MCF 10A (cell line): ENCODE measurements around the gene LMAN2. TPM values are rescaled to one million over a fixed set of nuclear protein-coding genes. Genes with fewer than 3 reads are reported as not detected.

ENCODE experiments used
- BruUV-seq: library from RNA; stranded (reverse); fragments of 400-500 nt; replicated peaks from 2 replicates; lab custom pipeline; 2021; lab: Mats Ljungman, UMichigan
- CTCF ChIA-PET: fragments of 300-600 bp; sonication (Branson Sonifier 250); formaldehyde crosslinking; extraction: SDS; loops from one replicate; lab custom pipeline; 2021; ENCODE audit warnings: antibody characterized with exemption, inconsistent platforms; lab: Yijun Ruan, JAX
- POLR2A ChIA-PET: fragments of 300-600, 350-650 bp; sonication (Branson Sonifier 250); formaldehyde crosslinking; extraction: SDS; loops from one replicate; lab custom pipeline; 2020; ENCODE audit warnings: antibody characterized with exemption, inconsistent platforms; lab: Yijun Ruan, JAX
- DNase-seq: peaks from one replicate; pipeline ENCODE4 v3.0.0-alpha.2; 2018; ENCODE audit not compliant: unreplicated experiment
- H3K27ac Mint-ChIP-seq: one replicate; pipeline ENCODE4 v1.8.0; 2022; ENCODE audit warnings: mild to moderate bottlenecking, low read depth, mixed read lengths; ENCODE audit not compliant: unreplicated experiment
- H3K27me3 Mint-ChIP-seq: one replicate; pipeline ENCODE4 v1.8.0; 2022; ENCODE audit warnings: mixed read lengths; ENCODE audit not compliant: insufficient read depth, unreplicated experiment
- H3K36me3 Mint-ChIP-seq: one replicate; pipeline ENCODE4 v1.8.0; 2022; ENCODE audit warnings: mild to moderate bottlenecking, moderate library complexity, mixed read lengths; ENCODE audit not compliant: insufficient read depth, unreplicated experiment
- H3K4me1 Mint-ChIP-seq: one replicate; pipeline ENCODE4 v1.8.0; 2022; ENCODE audit warnings: mixed read lengths; ENCODE audit not compliant: insufficient read depth, unreplicated experiment
- H3K4me3 Mint-ChIP-seq: one replicate; pipeline ENCODE4 v1.8.0; 2022; ENCODE audit warnings: mild to moderate bottlenecking, moderate library complexity, mixed read lengths; ENCODE audit not compliant: unreplicated experiment
- H3K9me3 Mint-ChIP-seq: one replicate; pipeline ENCODE4 v1.8.0; 2022; ENCODE audit warnings: mixed read lengths; ENCODE audit not compliant: unreplicated experiment
- intact Hi-C: fragments of 100-400 bp; cut with micrococcal nuclease; formaldehyde crosslinking; loops from 2 replicates; pipeline ENCODE4 v1.14.1; 2022
- total RNA-seq: library from RNA; stranded (reverse); gene quantifications from 2 replicates; pipeline ENCODE4 v1.2.3, GENCODE V29; 2022
- TF ChIP-seq, protein P1 (sequence below): fragments of 200-600 bp; IDR thresholded peaks from one replicate; pipeline ENCODE4 v1.8.0; 2022; ENCODE audit warnings: antibody characterized with exemption, mild to moderate bottlenecking; ENCODE audit not compliant: unreplicated experiment

The LMAN2 gene
- total RNA-seq, 1 experiment from 2014 or later, result 221 TPM

DNA sequence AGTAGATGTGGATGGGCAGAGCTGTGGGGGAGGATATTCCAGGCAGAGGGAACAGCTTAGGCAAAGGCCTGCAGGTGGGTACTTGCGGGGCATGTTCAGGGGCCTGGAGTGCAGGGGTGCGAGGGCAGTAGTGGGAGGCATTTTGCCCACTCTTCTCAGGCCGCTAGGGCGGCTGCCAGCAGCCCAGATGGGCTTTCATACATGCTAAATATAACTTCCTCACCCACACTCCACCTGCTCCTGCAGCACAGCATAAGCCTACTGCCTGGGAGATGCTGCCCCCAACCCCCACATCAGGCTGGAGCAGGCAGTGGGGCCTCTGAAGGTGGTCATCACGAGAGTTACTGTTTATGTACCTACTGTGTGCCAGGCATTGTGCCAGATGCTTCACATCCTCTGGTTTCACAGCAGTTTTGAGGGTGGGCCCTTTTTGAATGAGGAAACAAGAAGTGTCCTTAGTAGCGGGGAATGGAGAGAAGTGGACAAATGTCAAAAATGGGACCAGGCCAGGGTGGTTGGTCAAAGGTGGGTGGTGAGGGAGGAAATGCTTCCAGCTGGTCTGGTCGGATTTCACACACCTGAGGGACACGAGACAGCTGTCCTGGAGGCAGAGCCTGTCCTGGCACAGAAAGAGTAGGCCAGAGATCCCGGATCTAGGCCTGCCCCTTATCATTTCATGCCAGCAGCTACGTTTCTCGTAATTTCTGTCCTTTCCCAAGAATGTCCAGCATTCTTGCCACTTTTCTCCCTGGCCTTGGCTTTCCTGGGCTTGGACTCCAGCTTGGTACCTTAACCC, 18.4 kb upstream of the LMAN2 start:
- CTCF ChIA-PET, result interaction anchor here (0.6 to 7.0 kb wide), 34 partner anchors 9 to 256 kb away, joined by 3 to 107 read pairs (median 4); partner anchors contain the start of genes DDX41, LMAN2 and SLC34A1
- intact Hi-C loops, result loop anchor here (1.0 kb wide), 1 partner anchor 32 kb away; no protein-coding TSS in a partner anchor

DNA sequence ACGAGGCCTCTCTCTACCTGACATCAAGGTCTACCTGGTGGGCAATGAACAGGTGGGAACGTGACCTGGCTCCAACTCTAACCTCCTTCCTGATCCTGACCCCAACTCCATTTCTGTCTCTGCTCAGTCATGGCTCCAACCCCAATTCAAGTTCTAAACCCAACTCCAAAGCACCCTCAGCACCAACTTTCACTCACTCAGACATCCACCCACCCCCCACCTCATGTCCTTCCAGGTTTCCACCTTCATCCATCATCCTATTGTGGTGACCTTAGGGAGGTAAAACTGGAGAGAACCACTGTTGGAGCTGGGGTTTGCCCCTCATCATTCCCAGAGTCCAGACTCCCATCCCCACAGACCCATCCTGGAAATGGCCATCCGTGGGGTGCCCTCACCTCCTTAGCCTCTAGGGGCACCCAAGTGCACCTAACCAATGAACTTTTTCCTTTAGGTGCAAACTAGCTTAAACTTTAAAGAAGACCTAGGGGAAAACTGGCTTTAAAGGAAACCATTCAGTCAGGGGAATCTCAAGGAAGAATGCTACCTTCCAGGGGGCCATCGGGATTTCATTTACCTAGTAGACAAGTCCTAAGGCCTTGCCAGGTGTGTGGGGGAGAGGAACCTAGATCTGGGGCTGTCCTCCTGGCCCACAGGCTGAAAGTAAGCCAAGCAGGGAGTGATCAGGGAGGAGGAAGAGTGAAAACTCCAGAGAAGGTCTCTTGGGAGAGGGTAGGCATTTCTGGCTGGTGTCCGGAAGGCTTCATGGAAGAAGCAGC, 17.6 kb upstream of the LMAN2 start:
- Mint-ChIP-seq H3K36me3 (no peaks in the 10 kb centered on the region), H3K4me1 (peaks cover 24% of the 10 kb centered on the region), H3K27ac (no peak overlapping the region), H3K4me3 (peak overlapping the region; percentile 35), H3K9me3 (no peaks in the 10 kb centered on the region), H3K27me3 (no peaks in the 10 kb centered on the region)
- POLR2A ChIA-PET, result interaction anchor here (0.6 to 5.9 kb wide), 9 partner anchors 10 to 1242 kb away, joined by 3 to 58 read pairs (median 4); partner anchors contain the start of genes LMAN2 and PDLIM7
- CTCF ChIA-PET, result interaction anchor here (0.6 to 7.0 kb wide), 21 partner anchors 9 to 162 kb away, joined by 3 to 107 read pairs (median 4); partner anchors contain the start of genes DDX41, LMAN2 and SLC34A1
- no TSS peak for BruUV-seq
- intact Hi-C loops, result no loop called here
- DNase-seq, result peak; percentile 71
- TF ChIP-seq, protein P1, sequence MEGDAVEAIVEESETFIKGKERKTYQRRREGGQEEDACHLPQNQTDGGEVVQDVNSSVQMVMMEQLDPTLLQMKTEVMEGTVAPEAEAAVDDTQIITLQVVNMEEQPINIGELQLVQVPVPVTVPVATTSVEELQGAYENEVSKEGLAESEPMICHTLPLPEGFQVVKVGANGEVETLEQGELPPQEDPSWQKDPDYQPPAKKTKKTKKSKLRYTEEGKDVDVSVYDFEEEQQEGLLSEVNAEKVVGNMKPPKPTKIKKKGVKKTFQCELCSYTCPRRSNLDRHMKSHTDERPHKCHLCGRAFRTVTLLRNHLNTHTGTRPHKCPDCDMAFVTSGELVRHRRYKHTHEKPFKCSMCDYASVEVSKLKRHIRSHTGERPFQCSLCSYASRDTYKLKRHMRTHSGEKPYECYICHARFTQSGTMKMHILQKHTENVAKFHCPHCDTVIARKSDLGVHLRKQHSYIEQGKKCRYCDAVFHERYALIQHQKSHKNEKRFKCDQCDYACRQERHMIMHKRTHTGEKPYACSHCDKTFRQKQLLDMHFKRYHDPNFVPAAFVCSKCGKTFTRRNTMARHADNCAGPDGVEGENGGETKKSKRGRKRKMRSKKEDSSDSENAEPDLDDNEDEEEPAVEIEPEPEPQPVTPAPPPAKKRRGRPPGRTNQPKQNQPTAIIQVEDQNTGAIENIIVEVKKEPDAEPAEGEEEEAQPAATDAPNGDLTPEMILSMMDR, result peak; percentile 79

More for the DNA sequence above, 18.4 kb upstream of the LMAN2 start:
- Mint-ChIP-seq H3K4me3 (no peak overlapping the region), H3K27me3 (no peaks in the 10 kb centered on the region), H3K4me1 (peaks cover 24% of the 10 kb centered on the region), H3K27ac (no peak overlapping the region), H3K9me3 (no peaks in the 10 kb centered on the region), H3K36me3 (no peaks in the 10 kb centered on the region)
- POLR2A ChIA-PET, result interaction anchor here (0.6 to 5.9 kb wide), 20 partner anchors 8 to 1241 kb away, joined by 3 to 59 read pairs (median 5); partner anchors contain the start of genes LMAN2, NSD1 and PDLIM7
- BruUV-seq, result no TSS peak
- TF ChIP-seq, protein P1, result no peak
- no peak for DNase-seq

DNA sequence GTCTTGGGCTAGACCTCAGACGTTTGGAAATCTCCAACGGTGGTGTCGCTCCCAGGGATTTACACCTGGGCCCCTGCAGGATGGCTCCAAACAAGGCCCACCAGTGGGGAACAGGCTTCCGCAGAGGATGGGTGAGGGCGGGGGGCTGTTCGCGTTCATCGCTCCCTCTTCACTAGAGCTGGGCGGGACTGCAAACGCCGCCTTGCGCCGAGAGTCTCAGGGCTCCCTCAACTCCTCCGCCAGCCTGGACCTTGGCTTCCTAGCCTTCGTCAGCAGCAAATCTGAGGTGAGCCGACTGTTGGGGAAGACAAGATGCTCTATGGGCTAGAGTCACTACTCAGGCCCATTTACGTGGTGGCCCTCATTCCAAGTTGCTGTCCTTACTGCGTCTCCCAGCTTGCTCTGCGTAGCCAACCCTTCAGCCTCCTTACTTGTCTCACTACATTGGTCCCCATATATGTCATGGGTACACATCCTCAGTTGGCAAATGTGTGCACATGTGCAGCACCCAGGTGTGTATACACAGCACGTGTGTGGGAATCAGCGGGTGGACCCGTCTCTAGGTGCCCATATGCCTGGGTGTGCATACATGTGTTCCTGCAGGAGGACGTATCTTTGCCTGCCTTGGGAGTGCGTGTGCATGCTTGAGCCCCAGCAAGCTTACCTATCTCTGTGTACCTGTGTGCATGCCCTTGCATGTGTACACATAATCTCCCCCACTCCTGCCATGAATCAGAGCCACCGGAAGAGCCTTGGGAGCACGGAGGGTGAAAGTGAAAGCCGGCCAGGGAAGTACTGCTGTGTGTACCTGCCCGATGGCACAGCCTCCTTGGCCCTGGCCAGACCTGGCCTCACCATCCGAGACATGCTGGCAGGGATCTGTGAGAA, 16.8 kb upstream of the LMAN2 start:
- CTCF ChIA-PET, result interaction anchor here (0.6 to 7.0 kb wide), 19 partner anchors 8 to 386 kb away, joined by 3 to 107 read pairs (median 4); partner anchors contain the start of genes DDX41, LMAN2 and SLC34A1
- H3K4me3 Mint-ChIP-seq, result no peak overlapping the region
- POLR2A ChIA-PET, result interaction anchor here (0.7 to 5.9 kb wide), 7 partner anchors 11 to 130 kb away, joined by 3 to 58 read pairs (median 5); partner anchors contain the start of genes LMAN2 and PDLIM7
- intact Hi-C loops, result no loop called here
- H3K27me3 Mint-ChIP-seq, result no peaks in the 10 kb centered on the region
- TF ChIP-seq, protein P1, result no peak
- DNase-seq, result no peak
- no peaks in the 10 kb centered on the region for H3K9me3 Mint-ChIP-seq
- H3K36me3 Mint-ChIP-seq, result no peaks in the 10 kb centered on the region
- peaks cover 24% of the 10 kb centered on the region for H3K4me1 Mint-ChIP-seq
- no TSS peak for BruUV-seq
- no peak overlapping the region for H3K27ac Mint-ChIP-seq
